Mesenchymal stem cell (in vitro differentiated cells and primary cell): ENCODE data around the gene ZFY.

Source experiments
- DNase-seq: peaks from one replicate; pipeline ENCODE4 v3.0.0-alpha.2; 2013
- H2AFZ ChIP-seq: one replicate; pipeline ENCODE4 v1.6.1; 2013; ENCODE audit warnings: low read depth, mild to moderate bottlenecking, control low read depth, inconsistent platforms, low read length, moderate library complexity
- H2AK5ac ChIP-seq: 2 replicates; pipeline ENCODE4 v1.6.1; 2013; ENCODE audit warnings: low read length, moderate library complexity, mild to moderate bottlenecking, inconsistent platforms; ENCODE audit not compliant: severe bottlenecking
- H2BK120ac ChIP-seq: one replicate; pipeline ENCODE4 v1.6.1; 2013; ENCODE audit warnings: low read depth, mild to moderate bottlenecking, inconsistent platforms, low read length, moderate library complexity
- H2BK12ac ChIP-seq, 2 experiments: one replicate each; pipeline ENCODE4 v1.6.1; 2013; ENCODE audit warnings: inconsistent platforms in 2 of 2, low read length in 2 of 2, mild to moderate bottlenecking in 2 of 2, moderate library complexity in 2 of 2, control low read depth in 1 of 2
- H2BK15ac ChIP-seq: one replicate; pipeline ENCODE4 v1.6.1; 2013; ENCODE audit warnings: mild to moderate bottlenecking, low read depth, inconsistent platforms; ENCODE audit not compliant: poor library complexity, severe bottlenecking
- H2BK5ac ChIP-seq: 2 replicates; pipeline ENCODE4 v1.6.1; 2013; ENCODE audit warnings: low read depth, mild to moderate bottlenecking, low read length, control low read depth, inconsistent platforms; ENCODE audit not compliant: poor library complexity, severe bottlenecking
- H3K14ac ChIP-seq, 2 experiments: one replicate each; pipeline ENCODE4 v1.6.1; 2013; ENCODE audit warnings: inconsistent platforms in 2 of 2, low read length in 2 of 2, control low read depth in 1 of 2, mild to moderate bottlenecking in 1 of 2, moderate library complexity in 1 of 2
- H3K18ac ChIP-seq, 2 experiments: one replicate each; pipeline ENCODE4 v1.6.1; 2013; ENCODE audit warnings: inconsistent platforms in 2 of 2, low read length in 2 of 2, control low read depth in 1 of 2, low read depth in 1 of 2, mild to moderate bottlenecking in 1 of 2
- H3K23ac ChIP-seq, 2 experiments: one replicate each; pipeline ENCODE4 v1.6.1; 2013; ENCODE audit warnings: inconsistent platforms in 2 of 2, low read length in 2 of 2, mild to moderate bottlenecking in 2 of 2, moderate library complexity in 2 of 2, control low read depth in 1 of 2
- H3K27ac ChIP-seq: 2 replicates; pipeline ENCODE4 v1.5.1; 2013; ENCODE audit warnings: mild to moderate bottlenecking, moderate library complexity, low read length, control low read depth, inconsistent platforms; ENCODE audit not compliant: poor library complexity, severe bottlenecking
- H3K27me3 ChIP-seq, 2 experiments: 2 replicates each; pipeline versions ENCODE4 v1.6.1 to v1.7.0; 2013; ENCODE audit warnings: low read length in 2 of 2, mild to moderate bottlenecking in 2 of 2, moderate library complexity in 2 of 2, control low read depth in 1 of 2, inconsistent platforms in 1 of 2; ENCODE audit not compliant: control insufficient read depth in 1 of 2, insufficient read depth in 1 of 2
- H3K36me3 ChIP-seq, 2 experiments: 2 replicates each; pipeline versions ENCODE4 v1.6.1 to v1.7.0; 2013; ENCODE audit warnings: low read length in 2 of 2, control low read depth in 1 of 2, inconsistent platforms in 1 of 2, low read depth in 1 of 2, mild to moderate bottlenecking in 1 of 2; ENCODE audit not compliant: insufficient read depth in 2 of 2, control insufficient read depth in 1 of 2
- H3K4ac ChIP-seq, 2 experiments: one replicate each; pipeline ENCODE4 v1.6.1; 2013; ENCODE audit warnings: inconsistent platforms in 2 of 2, low read length in 2 of 2, mild to moderate bottlenecking in 2 of 2, moderate library complexity in 2 of 2, control low read depth in 1 of 2, low read depth in 1 of 2
- H3K4me1 ChIP-seq: 2 replicates; pipeline ENCODE4 v1.6.1; 2013; ENCODE audit warnings: low read depth, low read length, control low read depth; ENCODE audit not compliant: control insufficient read depth, insufficient read depth
- H3K4me2 ChIP-seq: 2 replicates; pipeline ENCODE4 v1.6.1; 2013; ENCODE audit warnings: low read length, mild to moderate bottlenecking, inconsistent platforms; ENCODE audit not compliant: poor library complexity, severe bottlenecking
- H3K4me3 ChIP-seq, 2 experiments: 2 replicates each; pipeline versions ENCODE4 v1.5.1 to v1.7.0; 2013; ENCODE audit warnings: low read length in 2 of 2, mild to moderate bottlenecking in 2 of 2, control low read depth in 1 of 2, low read depth in 1 of 2; ENCODE audit not compliant: insufficient read depth in 1 of 2
- H3K79me1 ChIP-seq: replicated peaks from 2 replicates; pipeline ENCODE4 v1.6.1; 2013; ENCODE audit warnings: mild to moderate bottlenecking, control low read depth, low read length, inconsistent platforms; ENCODE audit not compliant: poor library complexity, severe bottlenecking
- H3K9ac ChIP-seq: 2 replicates; pipeline ENCODE4 v1.7.0; 2013; ENCODE audit warnings: mild to moderate bottlenecking, low read length, moderate library complexity
- H3K9me3 ChIP-seq: 2 replicates; pipeline ENCODE4 v1.7.0; 2013; ENCODE audit warnings: mild to moderate bottlenecking, low read length; ENCODE audit not compliant: control insufficient read depth
- H4K8ac ChIP-seq: one replicate; pipeline ENCODE4 v1.6.1; 2013; ENCODE audit warnings: inconsistent platforms, mild to moderate bottlenecking, low read length, moderate library complexity
- H4K91ac ChIP-seq: one replicate; pipeline ENCODE4 v1.6.1; 2013; ENCODE audit warnings: mild to moderate bottlenecking, low read length, inconsistent platforms
- WGBS: methylation state at CpG from one replicate; pipeline ENCODE4 v1.1.7; 2013; ENCODE audit warnings: mixed read lengths; 5-methylcytosine and 5-hydroxymethylcytosine counted together

The ZFY gene

DNA sequence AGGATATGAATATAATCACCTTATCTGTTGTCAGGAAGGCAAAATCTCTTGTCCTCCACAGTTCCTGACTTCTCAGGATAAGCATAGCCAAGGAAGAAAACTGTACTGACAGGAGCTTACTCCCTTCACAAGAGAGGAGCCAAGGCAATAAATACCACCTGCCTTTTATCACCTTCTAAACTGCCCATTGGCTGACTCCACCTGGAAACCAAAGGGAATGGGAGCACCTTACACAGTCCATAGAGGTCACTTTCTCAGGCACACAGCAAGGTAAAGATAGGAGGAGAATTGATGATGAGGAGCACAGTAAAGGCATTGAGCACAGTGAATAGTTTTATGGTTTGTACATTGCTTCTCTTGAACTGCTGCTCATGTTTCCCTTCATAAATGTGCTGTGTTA lies 72.8 kb downstream of the ZFY start:
- H3K23ac ChIP-seq, result no peak overlapping the region
- no peak overlapping the region for H3K18ac ChIP-seq
- H3K27me3 ChIP-seq, result no peaks in the 10 kb centered on the region
- no peak overlapping the region for H3K4me2 ChIP-seq
- no peak for DNase-seq
- H3K27ac ChIP-seq, result no peak overlapping the region
- no peak overlapping the region for H4K8ac ChIP-seq
- H2BK12ac ChIP-seq, result no peak overlapping the region
- peaks cover 3% of the 10 kb centered on the region for H3K79me1 ChIP-seq
- H2AK5ac ChIP-seq, result no peak overlapping the region
- peaks cover 0 to 11% of the 10 kb centered on the region in 2 experiments for H3K36me3 ChIP-seq
- no peak overlapping the region for H2BK120ac ChIP-seq
- H3K4me3 ChIP-seq, result no peak overlapping the region
- H3K4me1 ChIP-seq, result peaks cover 19% of the 10 kb centered on the region
- no peak overlapping the region for H2BK15ac ChIP-seq
- H4K91ac ChIP-seq, result no peak overlapping the region
- no peak overlapping the region for H3K4ac ChIP-seq
- no peak overlapping the region for H3K9ac ChIP-seq
- H2AFZ ChIP-seq, result no peak overlapping the region
- no peaks in the 10 kb centered on the region for H3K9me3 ChIP-seq
- H2BK5ac ChIP-seq, result no peak overlapping the region
- no peak overlapping the region for H3K14ac ChIP-seq

DNA sequence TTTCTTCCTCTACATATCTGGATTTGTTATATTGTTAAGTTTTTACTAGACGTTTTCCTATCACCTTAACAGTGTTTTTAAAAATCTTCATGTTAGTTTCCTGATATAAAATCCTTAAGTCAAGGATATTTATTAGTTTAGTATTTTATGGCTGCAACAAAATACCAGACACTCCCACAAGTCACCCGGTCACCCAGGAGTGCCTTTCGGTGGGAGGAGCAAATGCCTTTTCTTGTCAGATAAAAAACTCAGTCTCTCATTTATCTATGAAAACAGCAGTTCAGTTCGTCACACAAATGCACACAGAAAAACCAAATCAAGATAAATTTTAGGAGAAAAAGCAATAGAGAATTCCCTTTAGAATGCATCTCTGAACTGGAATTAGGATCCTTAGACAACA lies 77.0 kb downstream of the ZFY start:
- H4K8ac ChIP-seq, result no peak overlapping the region

DNA sequence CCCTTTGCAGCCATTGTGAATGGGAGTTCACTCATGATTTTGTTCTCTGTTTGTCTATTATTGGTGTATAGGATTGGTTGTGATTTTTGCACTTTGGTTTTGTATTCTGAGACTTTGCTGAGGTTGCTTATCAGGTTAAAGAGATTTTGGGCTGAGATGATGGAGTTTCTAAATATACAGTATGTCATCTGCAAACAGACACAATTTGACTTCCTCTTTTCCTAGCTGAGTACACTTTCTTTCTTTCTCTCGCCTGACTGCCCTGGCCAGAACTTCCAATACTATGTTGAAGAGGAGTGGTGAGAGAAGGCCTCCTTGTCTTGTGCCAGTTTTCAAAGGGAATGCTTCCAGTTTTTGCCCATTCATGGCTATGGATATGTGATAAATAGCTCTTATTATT lies 81.4 kb downstream of the ZFY start:
- Histone ChIP-seq H4K8ac (no peak overlapping the region), H2BK15ac (no peak overlapping the region), H3K27ac (no peak overlapping the region), H2BK5ac (no peak overlapping the region), H3K36me3 (no peaks in the 10 kb centered on the region), H3K4me3 (no peak overlapping the region), H2BK120ac (no peak overlapping the region), H3K9ac (no peak overlapping the region), H3K4me1 (no peaks in the 10 kb centered on the region), H3K18ac (no peak overlapping the region), H3K9me3 (no peaks in the 10 kb centered on the region), H2AFZ (no peak overlapping the region), H3K23ac (no peak overlapping the region), H2BK12ac (no peak overlapping the region), H3K79me1 (peaks cover 3% of the 10 kb centered on the region), H3K4ac (no peak overlapping the region), H4K91ac (no peak overlapping the region), H3K4me2 (no peak overlapping the region), H3K14ac (no peak overlapping the region), H3K27me3 (no peaks in the 10 kb centered on the region), H2AK5ac (no peak overlapping the region)
- DNase-seq, result no peak
- no CpG with 5 or more reads among the region's 1 CpG for WGBS

More for the DNA sequence above, 77.0 kb downstream of the ZFY start:
- peaks cover 3% of the 10 kb centered on the region for H3K79me1 ChIP-seq
- H3K4me1 ChIP-seq, result peaks cover 11% of the 10 kb centered on the region
- no peak overlapping the region for H3K4ac ChIP-seq
- no peak overlapping the region for H3K9ac ChIP-seq
- H3K36me3 ChIP-seq, result peaks cover 0 to 11% of the 10 kb centered on the region in 2 experiments
- no peak overlapping the region for H2AK5ac ChIP-seq
- no peaks in the 10 kb centered on the region for H3K9me3 ChIP-seq
- no peak overlapping the region for H3K4me3 ChIP-seq
- no peak overlapping the region for H2AFZ ChIP-seq
- no peak overlapping the region for H2BK15ac ChIP-seq
- no peak overlapping the region for H2BK5ac ChIP-seq
- no peak overlapping the region for H2BK12ac ChIP-seq
- H3K23ac ChIP-seq, result no peak overlapping the region
- no peak overlapping the region for H4K91ac ChIP-seq
- H3K27me3 ChIP-seq, result no peaks in the 10 kb centered on the region
- no peak overlapping the region for H3K18ac ChIP-seq
- no peak overlapping the region for H3K14ac ChIP-seq
- WGBS, result 0% methylated on average over 1 of the region's 4 CpGs
- H2BK120ac ChIP-seq, result no peak overlapping the region
- no peak overlapping the region for H3K4me2 ChIP-seq
- no peak for DNase-seq
- no peak overlapping the region for H3K27ac ChIP-seq

DNA sequence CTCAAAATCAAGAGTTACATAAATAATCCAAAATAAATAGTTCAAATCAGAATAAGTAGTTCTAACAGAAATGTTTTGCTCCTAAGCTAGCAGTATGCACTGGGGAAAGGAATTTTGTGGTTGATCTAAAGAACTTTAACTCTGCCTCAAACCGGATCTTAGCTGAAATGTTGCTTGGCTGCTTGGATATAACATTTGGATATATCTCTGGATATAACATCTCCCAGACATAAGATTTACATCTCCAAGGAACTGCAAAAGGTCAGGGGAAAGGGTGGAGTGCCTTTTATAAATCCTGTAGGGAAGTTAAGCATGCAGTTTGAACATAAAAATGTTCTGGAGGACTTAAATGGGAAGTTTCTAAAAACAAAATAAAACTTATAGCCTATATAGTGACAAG lies 83.4 kb downstream of the ZFY start:
- no peak overlapping the region for H2AFZ ChIP-seq
- no peak overlapping the region for H3K23ac ChIP-seq
- no peak overlapping the region for H3K4ac ChIP-seq
- H2BK120ac ChIP-seq, result no peak overlapping the region
- H3K36me3 ChIP-seq, result no peaks in the 10 kb centered on the region
- no peak overlapping the region for H3K4me3 ChIP-seq
- no peak overlapping the region for H2BK5ac ChIP-seq
- no peak overlapping the region for H3K18ac ChIP-seq
- H2BK12ac ChIP-seq, result no peak overlapping the region
- peaks cover 3% of the 10 kb centered on the region for H3K79me1 ChIP-seq
- no peak overlapping the region for H3K4me2 ChIP-seq
- H4K8ac ChIP-seq, result no peak overlapping the region
- no peak overlapping the region for H4K91ac ChIP-seq
- DNase-seq, result no peak
- H3K14ac ChIP-seq, result no peak overlapping the region
- H3K27me3 ChIP-seq, result no peaks in the 10 kb centered on the region
- no peak overlapping the region for H2AK5ac ChIP-seq
- H3K9me3 ChIP-seq, result no peaks in the 10 kb centered on the region
- H3K4me1 ChIP-seq, result no peaks in the 10 kb centered on the region
- H3K27ac ChIP-seq, result no peak overlapping the region
- no peak overlapping the region for H2BK15ac ChIP-seq
- no peak overlapping the region for H3K9ac ChIP-seq
- no CpG with 5 or more reads among the region's 1 CpG for WGBS
